ENCODE results near the gene GPR141.

The GPR141 gene

GRCh38 chr7:37669818-37670217 lies 13.7 kb upstream of the GPR141 start:
- FAIRE-seq (no peak), DNase-seq (ENCODE audit: insufficient read length, low spot score) (no peak)
- TF ChIP-seq CTCF (IDR thresholded peaks at IDR 0.05; ENCODE audit: insufficient read depth, missing control alignments): no peak

GRCh38 chr7:37670436-37670835 lies 13.1 kb upstream of the GPR141 start:
- FAIRE-seq (no peak), DNase-seq (ENCODE audit: insufficient read length, low spot score) (no peak)
- no peak for TF ChIP-seq CTCF (IDR thresholded peaks at IDR 0.05; ENCODE audit: insufficient read depth, missing control alignments)

GRCh38 chr7:37671876-37672275 lies 11.7 kb upstream of the GPR141 start:
- TF ChIP-seq CTCF (IDR thresholded peaks at IDR 0.05; ENCODE audit: insufficient read depth, missing control alignments): no peak
- FAIRE-seq (no peak), DNase-seq (ENCODE audit: insufficient read length, low spot score) (no peak)

GRCh38 chr7:37672926-37673325 lies 10.6 kb upstream of the GPR141 start:
- no peak for TF ChIP-seq CTCF (IDR thresholded peaks at IDR 0.05; ENCODE audit: insufficient read depth, missing control alignments)
- FAIRE-seq (no peak), DNase-seq (ENCODE audit: insufficient read length, low spot score) (no peak)

GRCh38 chr7:37673523-37673922 lies 10.0 kb upstream of the GPR141 start:
- no peak for TF ChIP-seq CTCF (IDR thresholded peaks at IDR 0.05; ENCODE audit: insufficient read depth, missing control alignments)
- no peak for DNase-seq (ENCODE audit: insufficient read length, low spot score)
- no peak for FAIRE-seq

GRCh38 chr7:37674531-37674930 lies 9.0 kb upstream of the GPR141 start:
- DNase-seq (ENCODE audit: insufficient read length, low spot score): no peak
- TF ChIP-seq CTCF (IDR thresholded peaks at IDR 0.05; ENCODE audit: insufficient read depth, missing control alignments): no peak

GRCh38 chr7:37675749-37676148 lies 7.8 kb upstream of the GPR141 start:
- DNase-seq (ENCODE audit: insufficient read length, low spot score) (no peak), FAIRE-seq (no peak)
- no peak for TF ChIP-seq CTCF (IDR thresholded peaks at IDR 0.05; ENCODE audit: insufficient read depth, missing control alignments)

More at GRCh38 chr7:37674531-37674930, 9.0 kb upstream of the GPR141 start:
- FAIRE-seq: no peak

Measured in D721Med (cell line).